GM18858 (cell line): ENCODE measurements around the gene SLAMF6.
"Not testable (repeated sequence)": the region's sequence is repeated elsewhere in the genome, so short reads cannot be mapped to it uniquely, and the experiment has no call there.

Experiments used
- ATAC-seq: cut with Tn5 transposase; IDR thresholded peaks from one replicate; pipeline ENCODE4 v1.9.1; 2021; ENCODE audit not compliant: unreplicated experiment

The SLAMF6 gene

GRCh38 chr1:160522622-160523345, at the start of gene SLAMF6:
Gene SLAMF6 (minus strand): TSS chr1:160523255. CDS start chr1:160523192, 63 bp downstream.
- ATAC-seq = no peak

- ATAC-seq = no peak
These were observed 47.8 kb upstream of the SLAMF6 start for GRCh38 chr1:160570840-160571239.

GRCh38 chr1:160569806-160570205, 46.8 kb upstream of the SLAMF6 start:
- no peak for ATAC-seq

- ATAC-seq = no peak
These were observed 45.0 kb upstream of the SLAMF6 start for GRCh38 chr1:160567858-160568682.

- ATAC-seq = no peak
These were observed 44.3 kb upstream of the SLAMF6 start for GRCh38 chr1:160567341-160567740.

GRCh38 chr1:160565564-160565963, 42.5 kb upstream of the SLAMF6 start:
- no peak for ATAC-seq

GRCh38 chr1:160563230-160563629, 40.2 kb upstream of the SLAMF6 start:
- not testable (repeated sequence) for ATAC-seq

- ATAC-seq = not testable (repeated sequence)
These were observed 39.7 kb upstream of the SLAMF6 start for GRCh38 chr1:160562745-160563144.

GRCh38 chr1:160560806-160561205, 37.8 kb upstream of the SLAMF6 start:
- ATAC-seq = no peak

- ATAC-seq = no peak
These were observed 37.1 kb upstream of the SLAMF6 start for GRCh38 chr1:160560045-160560705.

GRCh38 chr1:160559437-160559836, 36.4 kb upstream of the SLAMF6 start:
- not testable (repeated sequence) for ATAC-seq

GRCh38 chr1:160558660-160559380, 35.8 kb upstream of the SLAMF6 start:
- ATAC-seq = no peak

GRCh38 chr1:160553778-160554177, 30.7 kb upstream of the SLAMF6 start:
- ATAC-seq = no peak

- no peak for ATAC-seq
These were observed 29.4 kb upstream of the SLAMF6 start for GRCh38 chr1:160552425-160552824.

GRCh38 chr1:160550572-160551034, 27.5 kb upstream of the SLAMF6 start:
- ATAC-seq = no peak

- no peak for ATAC-seq
These were observed 26.6 kb upstream of the SLAMF6 start for GRCh38 chr1:160549665-160550006.

GRCh38 chr1:160548960-160549664, 26.1 kb upstream of the SLAMF6 start:
- ATAC-seq = peak; percentile 36

GRCh38 chr1:160548183-160548582, 25.1 kb upstream of the SLAMF6 start:
- no peak for ATAC-seq

GRCh38 chr1:160547422-160547821, 24.4 kb upstream of the SLAMF6 start:
- ATAC-seq = no peak

- ATAC-seq = no peak
These were observed 23.9 kb upstream of the SLAMF6 start for GRCh38 chr1:160546942-160547341.
